ENCODE data around the gene COL6A3. TPM values are rescaled to one million over a fixed set of nuclear protein-coding genes. Genes with fewer than 3 reads are reported as not detected.

The COL6A3 gene
- total RNA-seq, 4 donors from 2014 or later = 43.1 to 204 (median 62.4) TPM

DNA sequence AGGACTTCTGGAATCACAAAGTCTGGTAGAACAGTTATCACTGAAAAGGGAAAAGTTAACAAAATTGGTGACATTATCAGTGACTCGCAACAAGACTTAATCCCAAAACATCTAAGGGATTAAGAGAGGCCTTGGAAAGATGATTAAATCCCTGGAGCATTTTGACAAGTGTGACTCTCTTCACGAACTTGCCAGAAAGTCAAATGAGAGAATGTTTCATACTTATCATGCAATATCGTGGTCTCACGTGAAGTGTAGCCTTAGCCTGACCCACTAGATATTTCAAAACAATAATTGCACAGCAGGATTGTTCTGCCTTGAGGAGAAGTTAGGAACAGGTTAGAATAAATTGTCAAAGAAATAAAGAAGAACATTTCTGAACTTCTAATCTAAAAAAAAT, 104.5 kb downstream of the COL6A3 start:
- TF ChIP-seq, protein P1, sequence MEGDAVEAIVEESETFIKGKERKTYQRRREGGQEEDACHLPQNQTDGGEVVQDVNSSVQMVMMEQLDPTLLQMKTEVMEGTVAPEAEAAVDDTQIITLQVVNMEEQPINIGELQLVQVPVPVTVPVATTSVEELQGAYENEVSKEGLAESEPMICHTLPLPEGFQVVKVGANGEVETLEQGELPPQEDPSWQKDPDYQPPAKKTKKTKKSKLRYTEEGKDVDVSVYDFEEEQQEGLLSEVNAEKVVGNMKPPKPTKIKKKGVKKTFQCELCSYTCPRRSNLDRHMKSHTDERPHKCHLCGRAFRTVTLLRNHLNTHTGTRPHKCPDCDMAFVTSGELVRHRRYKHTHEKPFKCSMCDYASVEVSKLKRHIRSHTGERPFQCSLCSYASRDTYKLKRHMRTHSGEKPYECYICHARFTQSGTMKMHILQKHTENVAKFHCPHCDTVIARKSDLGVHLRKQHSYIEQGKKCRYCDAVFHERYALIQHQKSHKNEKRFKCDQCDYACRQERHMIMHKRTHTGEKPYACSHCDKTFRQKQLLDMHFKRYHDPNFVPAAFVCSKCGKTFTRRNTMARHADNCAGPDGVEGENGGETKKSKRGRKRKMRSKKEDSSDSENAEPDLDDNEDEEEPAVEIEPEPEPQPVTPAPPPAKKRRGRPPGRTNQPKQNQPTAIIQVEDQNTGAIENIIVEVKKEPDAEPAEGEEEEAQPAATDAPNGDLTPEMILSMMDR (IDR thresholded peaks at IDR 0.05) = no peak
- no peak for TF ChIP-seq POLR2A (IDR thresholded peaks at IDR 0.05)
- 53 to 58% methylated on average over 4 of the region's 4 CpGs for WGBS, 2 donors
- DNase-seq (ENCODE audit: low spot score in 2 of 2) = no peak
- no peak overlapping the region for H3K4me3 ChIP-seq (ENCODE audit: low read depth, poor library complexity, severe bottlenecking)
- intact Hi-C loops (cut with DNase I; ENCODE audit: low total_unique reads) = no loop called here

DNA sequence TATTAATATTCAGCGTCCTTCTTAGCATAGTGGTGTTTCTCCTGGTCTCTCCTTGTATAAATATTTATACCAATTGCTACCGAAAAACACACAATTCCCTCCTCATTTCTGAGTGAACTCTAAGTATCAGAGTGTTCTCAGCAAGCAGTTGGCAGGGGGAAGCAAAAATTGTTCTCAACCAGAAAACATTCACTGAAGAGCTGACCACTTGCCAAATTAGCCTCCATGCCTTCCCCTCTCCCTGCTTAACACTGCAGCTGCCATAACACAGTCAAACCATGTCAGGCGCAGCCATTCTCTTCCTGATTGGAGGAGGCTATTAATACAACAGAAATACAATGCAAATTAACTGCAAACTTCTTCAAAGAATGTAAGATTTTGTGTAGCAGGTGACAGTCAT, 105.0 kb downstream of the COL6A3 start:
- TF ChIP-seq POLR2A (IDR thresholded peaks at IDR 0.05) = no peak
- TF ChIP-seq, protein P1 (IDR thresholded peaks at IDR 0.05) = no peak
- 72% methylated on average over 3 of the region's 3 CpGs for WGBS, 2 donors
- intact Hi-C loops (cut with DNase I; ENCODE audit: low total_unique reads) = no loop called here
- H3K4me3 ChIP-seq (ENCODE audit: low read depth, poor library complexity, severe bottlenecking) = no peak overlapping the region
- DNase-seq (ENCODE audit: low spot score in 2 of 2) = no peak

DNA sequence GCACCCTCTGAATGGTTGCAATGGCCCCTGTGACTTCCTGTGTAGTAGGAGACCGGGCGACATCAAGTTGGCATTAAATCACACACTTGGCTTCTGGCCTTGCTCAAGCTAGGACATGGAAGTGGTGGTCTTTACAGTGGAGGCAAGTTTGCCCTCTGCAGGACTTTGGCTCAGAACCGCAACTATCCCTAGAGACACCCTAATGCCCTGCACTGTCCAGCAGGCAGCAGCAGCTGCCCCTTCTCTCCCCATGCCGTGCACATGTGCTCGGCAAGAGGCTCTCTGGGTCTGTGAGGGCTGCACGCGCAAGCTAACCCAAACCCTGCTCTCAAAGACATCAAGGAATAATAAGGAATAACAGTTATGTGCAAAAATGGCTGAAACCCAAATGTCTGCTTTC, 106.5 kb downstream of the COL6A3 start:
- no peak for DNase-seq (ENCODE audit: low spot score in 2 of 2)
- TF ChIP-seq, protein P1 (IDR thresholded peaks at IDR 0.05) = no peak
- TF ChIP-seq POLR2A (IDR thresholded peaks at IDR 0.05) = no peak
- no peak overlapping the region for H3K4me3 ChIP-seq (ENCODE audit: low read depth, poor library complexity, severe bottlenecking)
- intact Hi-C loops (cut with DNase I; ENCODE audit: low total_unique reads) = no loop called here
- WGBS, 2 donors = 89% methylated on average over 7 of the region's 7 CpGs

DNA sequence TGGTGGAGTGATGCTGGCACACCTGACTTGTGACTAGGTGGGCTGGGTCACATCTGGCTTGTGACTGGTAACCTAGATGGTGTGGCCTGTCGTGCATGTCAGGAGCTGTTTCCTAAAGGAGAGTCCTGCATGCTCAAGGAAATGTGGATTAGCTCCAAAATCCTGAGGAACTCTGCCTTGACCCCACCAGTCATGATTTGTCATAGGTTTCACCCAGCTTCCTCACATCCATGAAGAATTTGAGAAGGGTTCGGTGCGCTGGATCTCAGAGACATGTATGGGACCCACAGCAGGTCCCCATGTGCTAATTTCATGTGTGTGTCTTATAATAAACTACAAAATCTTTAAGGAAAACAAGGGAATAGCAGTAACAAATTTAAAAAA, 107.2 kb downstream of the COL6A3 start:
- H3K4me3 ChIP-seq (ENCODE audit: low read depth, poor library complexity, severe bottlenecking) = no peak overlapping the region
- intact Hi-C loops (cut with DNase I; ENCODE audit: low total_unique reads) = no loop called here
- 86 to 91% methylated on average over 3 of the region's 3 CpGs for WGBS, 2 donors
- no peak for DNase-seq (ENCODE audit: low spot score in 2 of 2)
- TF ChIP-seq, protein P1 (IDR thresholded peaks at IDR 0.05) = no peak
- TF ChIP-seq POLR2A (IDR thresholded peaks at IDR 0.05) = no peak

DNA sequence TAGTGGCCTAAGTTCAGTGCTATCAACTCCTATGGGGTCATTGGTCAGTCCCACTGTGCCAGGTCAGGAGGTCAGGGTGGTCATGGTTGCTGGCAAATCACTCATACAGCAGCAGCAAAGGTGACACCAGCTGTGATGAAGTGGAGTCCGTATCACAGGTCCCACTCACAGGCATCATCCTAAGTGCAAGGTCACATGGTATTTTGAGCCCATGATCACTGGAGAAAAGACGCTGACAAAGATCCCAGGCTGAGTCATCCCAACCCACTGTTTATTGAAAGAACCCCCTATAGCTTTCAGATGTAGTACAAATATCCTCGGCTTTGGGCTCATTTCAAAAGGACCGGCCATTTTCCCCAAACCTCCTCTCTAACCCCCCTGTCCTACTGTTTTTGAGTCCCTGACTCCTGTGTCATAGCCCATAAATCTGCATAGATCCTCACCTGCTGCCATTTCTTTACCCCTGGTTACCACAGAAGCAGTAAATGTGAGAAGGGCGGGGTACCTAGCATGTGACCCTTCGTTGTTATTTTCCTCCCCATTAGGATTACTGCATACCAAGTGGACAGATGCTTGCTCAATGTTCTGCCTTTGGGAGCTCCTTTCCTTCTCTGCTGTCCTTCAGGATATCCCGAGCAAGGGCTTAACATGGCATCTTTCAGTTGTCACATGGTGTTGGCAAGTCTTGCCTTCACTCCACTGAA, 107.7 kb downstream of the COL6A3 start:
- no peak for TF ChIP-seq POLR2A (IDR thresholded peaks at IDR 0.05)
- TF ChIP-seq, protein P1 (IDR thresholded peaks at IDR 0.05) = no peak
- DNase-seq (ENCODE audit: low spot score in 2 of 2) = no peak
- 80 to 88% methylated on average over 7 of the region's 7 CpGs for WGBS, 2 donors
- intact Hi-C loops (cut with DNase I; ENCODE audit: low total_unique reads) = no loop called here
- H3K4me3 ChIP-seq (ENCODE audit: low read depth, poor library complexity, severe bottlenecking) = no peak overlapping the region

DNA sequence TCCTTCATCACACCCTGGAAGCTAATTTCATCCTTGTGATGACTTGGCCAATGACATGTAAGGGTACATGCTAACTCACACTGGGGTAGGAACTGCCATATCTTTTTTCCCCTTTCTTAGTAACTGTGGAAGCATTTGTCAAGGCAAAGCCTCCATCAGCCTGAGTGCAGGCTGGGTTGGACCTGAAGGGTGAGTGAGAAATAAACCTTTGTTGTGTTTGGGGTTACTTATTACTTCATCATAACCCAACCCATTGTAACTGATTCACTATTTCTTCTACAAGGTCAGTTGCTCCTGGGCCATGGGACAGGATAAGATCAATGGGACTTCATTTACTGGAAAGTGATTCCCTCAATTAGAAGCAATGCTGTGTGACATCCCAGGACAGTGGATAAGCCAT, 108.4 kb downstream of the COL6A3 start:
- intact Hi-C loops (cut with DNase I; ENCODE audit: low total_unique reads) = no loop called here
- DNase-seq (ENCODE audit: low spot score in 2 of 2) = no peak
- H3K4me3 ChIP-seq (ENCODE audit: low read depth, poor library complexity, severe bottlenecking) = no peak overlapping the region
- TF ChIP-seq, protein P1 (IDR thresholded peaks at IDR 0.05) = no peak
- TF ChIP-seq POLR2A (IDR thresholded peaks at IDR 0.05) = no peak

Measured in lower leg skin (tissue), 4 donors.